ENCODE results near the gene DNAAF5.
"Not testable (repeated sequence)": the region's sequence is repeated elsewhere in the genome, so short reads cannot be mapped to it uniquely, and the experiment has no call there.

- TF ChIP-seq, protein P1, sequence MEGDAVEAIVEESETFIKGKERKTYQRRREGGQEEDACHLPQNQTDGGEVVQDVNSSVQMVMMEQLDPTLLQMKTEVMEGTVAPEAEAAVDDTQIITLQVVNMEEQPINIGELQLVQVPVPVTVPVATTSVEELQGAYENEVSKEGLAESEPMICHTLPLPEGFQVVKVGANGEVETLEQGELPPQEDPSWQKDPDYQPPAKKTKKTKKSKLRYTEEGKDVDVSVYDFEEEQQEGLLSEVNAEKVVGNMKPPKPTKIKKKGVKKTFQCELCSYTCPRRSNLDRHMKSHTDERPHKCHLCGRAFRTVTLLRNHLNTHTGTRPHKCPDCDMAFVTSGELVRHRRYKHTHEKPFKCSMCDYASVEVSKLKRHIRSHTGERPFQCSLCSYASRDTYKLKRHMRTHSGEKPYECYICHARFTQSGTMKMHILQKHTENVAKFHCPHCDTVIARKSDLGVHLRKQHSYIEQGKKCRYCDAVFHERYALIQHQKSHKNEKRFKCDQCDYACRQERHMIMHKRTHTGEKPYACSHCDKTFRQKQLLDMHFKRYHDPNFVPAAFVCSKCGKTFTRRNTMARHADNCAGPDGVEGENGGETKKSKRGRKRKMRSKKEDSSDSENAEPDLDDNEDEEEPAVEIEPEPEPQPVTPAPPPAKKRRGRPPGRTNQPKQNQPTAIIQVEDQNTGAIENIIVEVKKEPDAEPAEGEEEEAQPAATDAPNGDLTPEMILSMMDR (conservative IDR thresholded peaks at IDR 0.05; ENCODE audit: low read depth, low read length) = not testable (repeated sequence)
- TF ChIP-seq, protein P2, sequence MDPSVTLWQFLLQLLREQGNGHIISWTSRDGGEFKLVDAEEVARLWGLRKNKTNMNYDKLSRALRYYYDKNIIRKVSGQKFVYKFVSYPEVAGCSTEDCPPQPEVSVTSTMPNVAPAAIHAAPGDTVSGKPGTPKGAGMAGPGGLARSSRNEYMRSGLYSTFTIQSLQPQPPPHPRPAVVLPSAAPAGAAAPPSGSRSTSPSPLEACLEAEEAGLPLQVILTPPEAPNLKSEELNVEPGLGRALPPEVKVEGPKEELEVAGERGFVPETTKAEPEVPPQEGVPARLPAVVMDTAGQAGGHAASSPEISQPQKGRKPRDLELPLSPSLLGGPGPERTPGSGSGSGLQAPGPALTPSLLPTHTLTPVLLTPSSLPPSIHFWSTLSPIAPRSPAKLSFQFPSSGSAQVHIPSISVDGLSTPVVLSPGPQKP (IDR thresholded peaks at IDR 0.05; ENCODE audit: borderline replicate concordance, low read depth, low read length) = not testable (repeated sequence)
Observed at GRCh38 chr7:743341-744127, 17.0 kb downstream of the DNAAF5 start.
